SK-N-SH (cell line): ENCODE measurements around the gene OPCML. TPM values are rescaled to one million over a fixed set of nuclear protein-coding genes. Genes with fewer than 3 reads are reported as not detected.

ENCODE experiments used
- CTCF ChIA-PET: fragments of 300-600, 350-600 bp; formaldehyde crosslinking; extraction: SDS; loops from one replicate; lab custom pipeline; 2021; lab: Yijun Ruan, JAX
- POLR2A ChIA-PET: fragments of 350-600 bp; sonication (Branson Sonifier 250); formaldehyde crosslinking; extraction: SDS; loops from one replicate; lab custom pipeline; 2020; ENCODE audit warnings: antibody characterized with exemption, inconsistent platforms; lab: Yijun Ruan, JAX
- DNase-seq: peaks from one replicate; pipeline ENCODE4 v3.0.0; 2012
- H2AFZ ChIP-seq: fragments of 200-600 bp; sonication (generic); 2 replicates; pipeline ENCODE4 v1.8.1; 2016; ENCODE audit warnings: antibody characterized with exemption, mild to moderate bottlenecking, low read depth
- H3F3A ChIP-seq: fragments of 200-600 bp; sonication (generic); replicated peaks from 2 replicates; pipeline ENCODE3; 2016; ENCODE audit warnings: antibody characterized with exemption, mild to moderate bottlenecking; ENCODE audit not compliant: insufficient read depth
- H3K27ac ChIP-seq, 2 experiments: fragments of 200-500 bp in 1 of 2; fragments of 200-600 bp in 1 of 2; sonication (Bioruptor generic) in 1 of 2; sonication (generic), shearing (Covaris generic) in 1 of 2; 2 replicates each; pipeline versions ENCODE4 v1.5.1 to v1.6.1; 2014 to 2016; ENCODE audit warnings: low read depth in 2 of 2, inconsistent platforms in 1 of 2, low read length in 1 of 2, mild to moderate bottlenecking in 1 of 2, mixed read lengths in 1 of 2
- H3K27me3 ChIP-seq: fragments of 200-600 bp; sonication (generic), shearing (Covaris generic); 2 replicates; pipeline ENCODE4 v1.6.1; 2016; ENCODE audit warnings: mixed run types; ENCODE audit not compliant: insufficient read depth
- H3K36me3 ChIP-seq, 2 experiments: fragments of 200-500 bp in 1 of 2; fragments of 200-600 bp in 1 of 2; sonication (Bioruptor generic) in 1 of 2; sonication (generic) in 1 of 2; replicated peaks in 1 of 2; 2 replicates each; pipeline versions ENCODE3 to v1.5.1; 2014 to 2016; ENCODE audit warnings: low read length in 1 of 2, mild to moderate bottlenecking in 1 of 2; ENCODE audit not compliant: insufficient read depth in 2 of 2, control insufficient read depth in 1 of 2
- H3K4me1 ChIP-seq, 2 experiments: fragments of 200-500 bp in 1 of 2; fragments of 200-600 bp in 1 of 2; sonication (Bioruptor generic) in 1 of 2; sonication (generic), shearing (Covaris generic) in 1 of 2; 2 replicates each; pipeline versions ENCODE4 v1.5.1 to v1.6.1; 2014 to 2016; ENCODE audit warnings: low read depth in 1 of 2, low read length in 1 of 2, mixed run types in 1 of 2; ENCODE audit not compliant: insufficient read depth in 2 of 2, control insufficient read depth in 1 of 2
- H3K4me2 ChIP-seq: fragments of 200-600 bp; sonication (generic), shearing (Covaris generic); 2 replicates; pipeline ENCODE4 v1.6.1; 2017; ENCODE audit warnings: mixed run types
- H3K4me3 ChIP-seq, 2 experiments: fragments of 200-500 bp in 1 of 2; fragments of 200-600 bp in 1 of 2; sonication (Bioruptor generic) in 1 of 2; sonication (generic), shearing (Covaris generic) in 1 of 2; 2 replicates each; pipeline versions ENCODE4 v1.5.1 to v1.8.1; 2014 to 2016; ENCODE audit warnings: low read depth in 2 of 2, inconsistent platforms in 1 of 2, low read length in 1 of 2, mild to moderate bottlenecking in 1 of 2, mixed read lengths in 1 of 2, moderate library complexity in 1 of 2
- H3K79me2 ChIP-seq: fragments of 200-600 bp; sonication (generic); 2 replicates; pipeline ENCODE4 v1.8.1; 2017; ENCODE audit warnings: mild to moderate bottlenecking; ENCODE audit not compliant: insufficient read depth
- H3K9ac ChIP-seq: fragments of 200-600 bp; sonication (generic); 2 replicates; pipeline ENCODE4 v1.6.1; 2017; ENCODE audit warnings: mixed run types
- H3K9me2 ChIP-seq: fragments of 200-600 bp; sonication (generic); 2 replicates; pipeline ENCODE4 v1.6.1; 2017; ENCODE audit warnings: mixed run types
- H3K9me3 ChIP-seq: fragments of 200-600 bp; sonication (generic); 2 replicates; pipeline ENCODE4 v1.6.1; 2017; ENCODE audit warnings: mixed run types, mild to moderate bottlenecking, moderate library complexity
- H4K20me1 ChIP-seq: fragments of 200-600 bp; sonication (generic); 2 replicates; pipeline ENCODE4 v1.6.1; 2017; ENCODE audit warnings: mild to moderate bottlenecking, mixed run types; ENCODE audit not compliant: insufficient read depth
- ELF1 ChIP-seq: IDR thresholded peaks from 2 replicates; pipeline ENCODE4 v1.4.0; 2012
- EZH2phosphoT487 ChIP-seq: fragments of 200-600 bp; sonication (generic); IDR thresholded peaks from 2 replicates; pipeline ENCODE4 v1.6.1; 2017; ENCODE audit warnings: low read depth, mixed run types, mild to moderate bottlenecking, antibody characterized with exemption, moderate library complexity, borderline replicate concordance
- FOSL2 ChIP-seq: IDR thresholded peaks from 2 replicates; pipeline ENCODE4 v1.4.0; 2012; ENCODE audit warnings: low read depth, mild to moderate bottlenecking, moderate library complexity, borderline replicate concordance
- FOXJ3 ChIP-seq: sonication (generic); formaldehyde crosslinking; IDR thresholded peaks from 2 replicates; pipeline ENCODE4 v1.5.1; 2020; ENCODE audit warnings: mild to moderate bottlenecking, missing genetic modification reagents
- FOXM1 ChIP-seq: IDR thresholded peaks from 2 replicates; pipeline ENCODE4 v1.4.0; 2012; ENCODE audit warnings: low read depth, mild to moderate bottlenecking
- GABPA ChIP-seq: IDR thresholded peaks from 2 replicates; pipeline ENCODE4 v1.4.0; 2012; ENCODE audit warnings: low read depth, mild to moderate bottlenecking
- GATA2 ChIP-seq: sonication (generic); formaldehyde crosslinking; IDR thresholded peaks from 2 replicates; pipeline ENCODE4 v1.5.0; 2020; ENCODE audit warnings: mild to moderate bottlenecking, missing genetic modification reagents
- MEF2A ChIP-seq: IDR thresholded peaks from 2 replicates; pipeline ENCODE4 v1.4.0; 2012; ENCODE audit warnings: low read depth, borderline replicate concordance
- NRF1 ChIP-seq: IDR thresholded peaks from 2 replicates; pipeline ENCODE4 v1.6.1; 2012; ENCODE audit warnings: low read depth, mild to moderate bottlenecking, low read length
- RCOR1 ChIP-seq: fragments of 150-350 bp; IDR thresholded peaks from 2 replicates; pipeline ENCODE4 v1.6.1; 2017; ENCODE audit warnings: antibody characterized with exemption, low read length
- RFX5 ChIP-seq: IDR thresholded peaks from 2 replicates; pipeline ENCODE4 v1.6.1; 2012; ENCODE audit warnings: mild to moderate bottlenecking, improper control_type of control experiment, low read length
- RXRA ChIP-seq: IDR thresholded peaks from 2 replicates; pipeline ENCODE4 v1.4.0; 2012; ENCODE audit warnings: low read depth, mild to moderate bottlenecking, borderline replicate concordance
- SIN3A ChIP-seq: IDR thresholded peaks from 2 replicates; pipeline ENCODE4 v1.6.1; 2012; ENCODE audit warnings: low read depth, mild to moderate bottlenecking, low read length, moderate library complexity, borderline replicate concordance
- TEAD4 ChIP-seq: IDR thresholded peaks from 2 replicates; pipeline ENCODE4 v1.4.0; 2012; ENCODE audit warnings: mild to moderate bottlenecking, borderline replicate concordance; ENCODE audit not compliant: insufficient read depth
- YY1 ChIP-seq: IDR thresholded peaks from 2 replicates; pipeline ENCODE4 v1.4.0; 2012; ENCODE audit warnings: low read depth, mild to moderate bottlenecking
- WGBS: methylation state at CpG from one replicate; pipeline ENCODE4 v1.1.6; 2017; ENCODE audit warnings: low lambda C conversion rate; 5-methylcytosine and 5-hydroxymethylcytosine counted together
- polyA plus RNA-seq, 3 experiments: library from polyadenylated mRNA; depleted of rRNA; stranded (reverse); fragments of >200 nt; gene quantifications; 2 replicates each; pipeline ENCODE4 v1.2.3, GENCODE V29; 2012
- TF ChIP-seq, protein P1 (sequence below): IDR thresholded peaks from 2 replicates; pipeline ENCODE4 v1.4.0; 2012; ENCODE audit warnings: low read depth, borderline replicate concordance
- TF ChIP-seq, protein P2 (sequence below): IDR thresholded peaks from 2 replicates; pipeline ENCODE4 v1.4.0; 2012; ENCODE audit warnings: low read depth, borderline replicate concordance
- TF ChIP-seq, protein P3 (sequence below): fragments of 150-350 bp; IDR thresholded peaks from 2 replicates; pipeline ENCODE4 v1.6.1; 2017; ENCODE audit warnings: antibody characterized with exemption, low read length, low read depth, borderline replicate concordance
- TF ChIP-seq, protein P4 (sequence below): IDR thresholded peaks from 2 replicates; pipeline ENCODE4; 2012

Gene OPCML
- polyA plus RNA-seq, 1 of the 3 experiments (the other 2 are of a cell fraction), result not detected

DNA sequence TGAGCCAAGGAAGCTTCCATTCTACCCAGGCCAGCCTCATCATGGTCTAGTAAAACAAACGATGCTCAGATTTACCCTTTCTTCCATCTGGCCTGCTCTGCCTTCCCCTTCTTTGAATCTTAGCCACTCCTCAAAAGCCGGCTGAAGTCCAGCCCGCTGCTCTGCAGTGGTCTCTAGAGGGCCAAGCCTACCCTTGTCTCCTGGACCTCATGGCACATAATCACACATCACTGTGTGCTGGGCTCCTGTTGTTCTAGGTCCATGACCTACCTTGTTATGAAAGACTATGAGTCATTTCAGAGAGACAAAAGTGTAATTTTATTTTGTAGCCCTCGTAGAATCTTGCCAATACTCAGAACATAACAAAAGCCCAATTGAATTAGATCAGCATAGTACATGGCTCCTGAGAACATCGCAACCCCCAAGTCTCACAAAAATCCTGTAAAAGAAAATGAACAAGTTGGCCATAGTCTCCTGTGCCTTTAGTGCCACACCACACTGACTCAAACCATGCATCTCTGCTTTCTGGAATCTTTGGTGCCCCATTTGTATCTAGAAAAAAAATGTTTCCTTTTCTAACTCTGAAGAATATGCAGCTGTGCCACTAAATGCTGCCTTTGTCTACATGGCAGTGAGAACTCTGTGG is 192.7 kb downstream of the OPCML start:
- no peaks in the 10 kb centered on the region for H3K36me3 ChIP-seq
- CTCF ChIA-PET, result no interaction called here
- no peak overlapping the region for H3K27ac ChIP-seq
- TF ChIP-seq GABPA (no peak), TEAD4 (no peak), RFX5 (no peak), YY1 (no peak), NRF1 (no peak), EZH2phosphoT487 (no peak), SIN3A (no peak), FOXM1 (no peak), GATA2 (CRISPR knock-in tag) (no peak), MEF2A (no peak), FOSL2 (no peak), ELF1 (no peak), RXRA (no peak), FOXJ3 (CRISPR knock-in tag) (no peak), RCOR1 (no peak)
- TF ChIP-seq, protein P1, sequence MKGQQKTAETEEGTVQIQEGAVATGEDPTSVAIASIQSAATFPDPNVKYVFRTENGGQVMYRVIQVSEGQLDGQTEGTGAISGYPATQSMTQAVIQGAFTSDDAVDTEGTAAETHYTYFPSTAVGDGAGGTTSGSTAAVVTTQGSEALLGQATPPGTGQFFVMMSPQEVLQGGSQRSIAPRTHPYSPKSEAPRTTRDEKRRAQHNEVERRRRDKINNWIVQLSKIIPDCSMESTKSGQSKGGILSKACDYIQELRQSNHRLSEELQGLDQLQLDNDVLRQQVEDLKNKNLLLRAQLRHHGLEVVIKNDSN, result no peak
- TF ChIP-seq, protein P2, sequence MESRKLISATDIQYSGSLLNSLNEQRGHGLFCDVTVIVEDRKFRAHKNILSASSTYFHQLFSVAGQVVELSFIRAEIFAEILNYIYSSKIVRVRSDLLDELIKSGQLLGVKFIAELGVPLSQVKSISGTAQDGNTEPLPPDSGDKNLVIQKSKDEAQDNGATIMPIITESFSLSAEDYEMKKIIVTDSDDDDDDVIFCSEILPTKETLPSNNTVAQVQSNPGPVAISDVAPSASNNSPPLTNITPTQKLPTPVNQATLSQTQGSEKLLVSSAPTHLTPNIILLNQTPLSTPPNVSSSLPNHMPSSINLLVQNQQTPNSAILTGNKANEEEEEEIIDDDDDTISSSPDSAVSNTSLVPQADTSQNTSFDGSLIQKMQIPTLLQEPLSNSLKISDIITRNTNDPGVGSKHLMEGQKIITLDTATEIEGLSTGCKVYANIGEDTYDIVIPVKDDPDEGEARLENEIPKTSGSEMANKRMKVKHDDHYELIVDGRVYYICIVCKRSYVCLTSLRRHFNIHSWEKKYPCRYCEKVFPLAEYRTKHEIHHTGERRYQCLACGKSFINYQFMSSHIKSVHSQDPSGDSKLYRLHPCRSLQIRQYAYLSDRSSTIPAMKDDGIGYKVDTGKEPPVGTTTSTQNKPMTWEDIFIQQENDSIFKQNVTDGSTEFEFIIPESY, result no peak
- TF ChIP-seq, protein P3, sequence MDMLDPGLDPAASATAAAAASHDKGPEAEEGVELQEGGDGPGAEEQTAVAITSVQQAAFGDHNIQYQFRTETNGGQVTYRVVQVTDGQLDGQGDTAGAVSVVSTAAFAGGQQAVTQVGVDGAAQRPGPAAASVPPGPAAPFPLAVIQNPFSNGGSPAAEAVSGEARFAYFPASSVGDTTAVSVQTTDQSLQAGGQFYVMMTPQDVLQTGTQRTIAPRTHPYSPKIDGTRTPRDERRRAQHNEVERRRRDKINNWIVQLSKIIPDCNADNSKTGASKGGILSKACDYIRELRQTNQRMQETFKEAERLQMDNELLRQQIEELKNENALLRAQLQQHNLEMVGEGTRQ, result no peak
- TF ChIP-seq, protein P4, sequence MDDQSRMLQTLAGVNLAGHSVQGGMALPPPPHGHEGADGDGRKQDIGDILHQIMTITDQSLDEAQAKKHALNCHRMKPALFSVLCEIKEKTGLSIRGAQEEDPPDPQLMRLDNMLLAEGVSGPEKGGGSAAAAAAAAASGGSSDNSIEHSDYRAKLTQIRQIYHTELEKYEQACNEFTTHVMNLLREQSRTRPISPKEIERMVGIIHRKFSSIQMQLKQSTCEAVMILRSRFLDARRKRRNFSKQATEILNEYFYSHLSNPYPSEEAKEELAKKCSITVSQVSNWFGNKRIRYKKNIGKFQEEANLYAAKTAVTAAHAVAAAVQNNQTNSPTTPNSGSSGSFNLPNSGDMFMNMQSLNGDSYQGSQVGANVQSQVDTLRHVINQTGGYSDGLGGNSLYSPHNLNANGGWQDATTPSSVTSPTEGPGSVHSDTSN, result no peak
- TF ChIP-seq, all 33 proteins: peak for 0
- no peaks in the 10 kb centered on the region for H4K20me1 ChIP-seq
- no peak overlapping the region for H3K4me3 ChIP-seq
- no peak overlapping the region for H3K9ac ChIP-seq
- no peak overlapping the region for H2AFZ ChIP-seq
- POLR2A ChIA-PET, result no interaction called here
- no peaks in the 10 kb centered on the region for H3K79me2 ChIP-seq
- no peaks in the 10 kb centered on the region for H3K4me1 ChIP-seq
- 13% methylated on average over 5 of the region's 5 CpGs for WGBS
- no peaks in the 10 kb centered on the region for H3K9me3 ChIP-seq
- no peaks in the 10 kb centered on the region for H3F3A ChIP-seq
- H3K9me2 ChIP-seq, result no peaks in the 10 kb centered on the region
- no peak for DNase-seq
- no peak overlapping the region for H3K4me2 ChIP-seq
- no peaks in the 10 kb centered on the region for H3K27me3 ChIP-seq
